Stimulated activated CD8-positive, alpha-beta memory T cell treated with anti-CD3 and anti-CD28 coated beads, Interleukin-4, amount 100 ng/mL, for 4 hours (primary cell): Measurements from ENCODE around the gene PPP1R13L.

Experiments
- DNase-seq, 2 donors: peaks; one replicate each; pipeline ENCODE4 v3.0.0-alpha.2; 2020; ENCODE audit warnings: low read depth in 2 of 2, low spot score in 1 of 2

PPP1R13L gene

DNA sequence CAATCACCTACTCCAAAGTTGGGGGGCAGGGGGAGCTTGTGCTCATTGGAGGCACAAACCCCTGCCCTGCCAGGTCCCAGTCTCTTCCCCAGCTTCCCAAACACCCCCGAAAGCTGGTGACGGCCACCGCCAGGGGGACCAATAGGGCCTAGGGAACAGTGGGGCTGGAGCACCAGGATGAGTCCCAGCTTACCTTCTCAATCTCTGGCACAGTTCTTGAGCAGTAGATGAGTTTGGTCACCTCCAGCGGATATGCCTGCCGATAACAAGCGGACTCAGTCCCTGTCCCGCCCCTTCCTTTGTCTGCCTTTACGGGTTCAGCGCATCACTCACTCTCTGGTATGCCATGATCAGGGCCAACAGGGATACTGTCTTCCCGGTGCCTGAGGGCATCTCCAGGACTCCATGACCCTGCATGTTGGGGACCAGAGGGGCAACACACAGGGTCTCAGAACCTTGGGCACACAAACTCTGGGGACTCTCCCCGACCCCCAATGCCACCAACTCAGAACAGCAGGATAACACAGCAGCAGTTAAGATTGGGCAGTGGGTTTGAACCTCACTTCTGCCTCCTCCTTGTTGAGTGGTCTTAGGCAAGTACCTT lies 36.0 kb downstream of the PPP1R13L start:
- DNase-seq = no peak

DNA sequence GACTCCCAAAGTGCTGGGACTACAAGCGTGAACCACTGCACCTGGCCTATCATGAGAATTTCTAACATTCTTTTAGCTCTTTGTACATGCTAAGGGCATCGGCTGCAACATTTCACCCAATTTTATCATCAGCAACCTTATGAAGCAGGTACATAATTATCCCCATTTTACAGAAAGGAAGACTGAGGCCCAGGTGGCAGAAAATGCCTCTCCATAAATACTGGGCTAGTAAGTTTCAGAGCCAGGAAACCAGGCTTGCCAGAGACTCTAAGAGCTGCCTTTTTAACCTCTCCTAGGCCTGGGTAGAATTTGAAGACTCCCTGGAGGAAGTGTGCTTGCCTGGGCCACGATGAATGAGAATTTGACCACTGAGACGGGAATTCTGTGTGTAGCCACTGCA lies 36.7 kb downstream of the PPP1R13L start:
- DNase-seq = no peak

DNA sequence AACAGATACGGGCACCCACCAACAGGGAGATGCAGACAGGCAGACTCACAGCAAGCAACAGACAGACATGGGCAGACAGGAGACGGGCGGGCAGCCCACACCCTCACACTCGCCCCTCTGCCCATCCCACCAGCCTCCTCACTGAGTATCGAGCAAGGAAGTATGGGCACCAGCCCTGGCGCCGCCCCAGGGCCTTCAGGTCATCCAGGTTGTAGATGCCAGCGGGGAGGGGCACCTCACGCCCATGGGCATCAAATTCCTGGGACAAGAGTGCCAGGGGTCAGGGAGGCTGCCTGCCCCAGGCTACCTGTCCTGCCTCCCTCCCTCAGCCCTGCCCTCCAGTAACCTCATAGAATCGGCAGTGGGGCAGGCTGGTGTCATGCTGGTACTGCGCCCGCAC lies 40.2 kb downstream of the PPP1R13L start:
- no peak for DNase-seq

- no peak for DNase-seq
Measured at GRCh38 chr19:45363861-45364459, 40.9 kb downstream of the PPP1R13L start.

DNA sequence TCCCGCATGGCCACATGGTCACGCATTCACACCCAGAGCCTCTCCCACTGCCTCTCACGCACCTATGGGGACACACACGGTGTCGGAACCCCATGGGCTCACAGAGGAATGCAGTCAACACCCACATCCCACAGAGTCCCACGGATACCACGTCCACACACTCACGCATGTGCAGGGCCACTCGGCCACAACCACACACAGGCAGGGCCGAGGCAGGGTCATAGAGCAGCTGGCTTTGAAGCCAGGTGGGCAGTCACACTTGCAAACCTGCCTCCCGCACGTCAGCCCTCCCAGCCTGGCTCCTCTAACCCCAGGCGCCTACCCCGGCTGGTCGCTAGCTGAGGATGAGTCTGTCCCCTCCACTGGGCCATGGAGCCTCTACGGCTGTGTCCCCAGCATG lies 42.6 kb downstream of the PPP1R13L start:
- no peak for DNase-seq

- DNase-seq = no peak
Measured at GRCh38 chr19:45361608-45362007, 43.3 kb downstream of the PPP1R13L start.

DNA sequence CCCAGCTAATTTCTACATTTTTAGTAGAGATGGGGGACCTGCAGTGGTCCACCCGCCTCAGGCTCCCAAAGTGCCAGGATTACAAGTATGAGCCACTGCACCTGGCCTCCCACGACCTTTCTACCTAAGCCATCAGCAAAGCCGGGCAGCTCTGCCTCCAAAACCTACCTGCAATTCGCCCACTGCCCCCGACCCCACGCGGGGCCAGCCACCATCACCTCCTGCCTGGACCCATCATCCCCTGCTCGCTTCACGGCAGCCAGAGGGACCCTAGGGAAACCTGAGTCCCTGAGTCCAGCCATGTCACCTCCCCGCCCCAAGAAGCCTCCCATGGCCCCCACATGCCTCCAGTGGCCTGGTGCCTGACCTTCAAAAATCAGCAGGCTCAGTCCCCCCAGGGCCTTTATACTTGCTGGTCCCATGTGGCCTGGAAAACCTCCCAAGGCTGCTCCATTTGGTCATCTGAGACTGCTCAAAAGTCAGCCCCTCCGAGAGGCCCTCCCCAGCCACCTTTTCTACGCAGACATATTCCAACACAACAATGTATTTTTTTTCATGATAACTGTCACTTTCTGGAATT lies 46.6 kb downstream of the PPP1R13L start:
- DNase-seq = no peak

- DNase-seq = no peak
Measured at GRCh38 chr19:45357445-45357783, 47.5 kb downstream of the PPP1R13L start.

GRCh38 chr19:45356760-45357444 lies 48.0 kb downstream of the PPP1R13L start:
- no peak for DNase-seq

- no peak for DNase-seq
Measured at GRCh38 chr19:45355910-45356309, 49.0 kb downstream of the PPP1R13L start.

GRCh38 chr19:45355402-45355801 lies 49.5 kb downstream of the PPP1R13L start:
- DNase-seq = no peak

DNA sequence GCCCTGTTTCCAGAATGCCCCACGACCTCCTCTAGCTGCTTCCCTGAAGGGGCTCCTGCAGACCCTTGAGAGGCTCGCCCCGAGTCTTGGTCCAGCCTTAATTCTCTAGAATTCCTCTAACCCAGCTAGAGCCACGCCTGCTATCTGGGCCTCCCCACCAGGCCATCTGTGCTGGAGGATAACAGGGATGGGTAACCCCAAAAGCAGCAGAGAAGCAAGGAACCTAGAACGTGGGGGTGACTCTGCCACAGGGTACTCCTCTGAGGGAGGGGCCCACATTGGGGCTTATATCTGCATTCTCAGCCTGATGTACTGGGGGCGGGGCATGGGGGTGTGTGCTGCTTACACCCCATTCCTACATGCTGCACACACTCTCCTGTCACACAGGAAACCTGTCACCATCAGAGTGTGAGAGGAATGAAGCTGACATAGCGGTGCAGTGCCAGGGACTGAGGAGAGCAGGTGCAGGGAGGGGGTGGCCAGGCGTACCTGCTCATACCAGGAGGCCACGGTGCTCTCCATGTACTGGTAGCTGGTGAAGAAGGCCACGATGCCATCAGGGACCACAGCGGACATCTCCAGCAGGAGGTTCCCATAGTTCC lies 50.5 kb downstream of the PPP1R13L start:
- no peak for DNase-seq

DNA sequence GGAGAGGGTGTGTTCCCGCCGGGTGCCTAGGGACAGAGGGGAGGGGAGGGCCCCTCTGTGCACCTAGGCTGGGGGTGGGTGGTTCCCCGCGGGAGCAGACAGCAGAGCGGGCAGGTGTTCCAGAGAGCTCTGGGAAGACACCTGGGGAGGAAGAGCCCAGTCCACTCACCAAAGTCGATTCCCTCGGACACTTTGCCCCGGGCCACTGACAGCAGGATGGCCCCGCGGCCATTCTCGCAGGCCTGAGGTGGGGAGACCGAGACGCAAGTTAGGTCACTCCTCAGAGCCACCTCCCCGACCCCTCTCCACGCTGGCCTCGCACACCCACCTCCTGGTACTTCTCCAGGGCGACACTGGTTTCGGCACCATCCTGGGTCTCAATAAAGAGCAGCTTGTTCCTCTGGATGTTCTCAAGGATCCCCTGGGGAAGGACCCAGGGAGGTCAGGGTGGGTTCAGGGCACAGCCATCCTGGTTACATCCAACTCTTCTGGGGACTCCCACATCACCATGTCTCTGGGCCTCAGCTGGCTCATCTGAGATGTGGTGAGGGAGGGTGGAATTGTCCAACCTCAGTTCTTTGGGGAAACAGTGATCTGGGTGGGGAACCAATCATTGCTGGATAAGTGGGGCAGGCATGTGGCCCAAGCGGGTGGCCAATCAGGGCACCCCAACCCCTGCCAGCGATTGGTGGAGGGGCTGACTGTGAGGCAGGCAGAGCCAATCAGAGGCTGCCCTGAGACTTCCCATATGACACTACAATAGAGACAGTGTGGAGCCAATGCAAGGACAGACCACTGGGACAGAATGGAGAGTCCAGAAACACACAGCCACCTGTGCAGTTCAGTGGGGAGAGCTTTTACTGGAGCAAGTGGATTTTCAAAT lies 51.7 kb downstream of the PPP1R13L start:
- DNase-seq = no peak

- no peak for DNase-seq
Measured at GRCh38 chr19:45352471-45352870, 52.4 kb downstream of the PPP1R13L start.

DNA sequence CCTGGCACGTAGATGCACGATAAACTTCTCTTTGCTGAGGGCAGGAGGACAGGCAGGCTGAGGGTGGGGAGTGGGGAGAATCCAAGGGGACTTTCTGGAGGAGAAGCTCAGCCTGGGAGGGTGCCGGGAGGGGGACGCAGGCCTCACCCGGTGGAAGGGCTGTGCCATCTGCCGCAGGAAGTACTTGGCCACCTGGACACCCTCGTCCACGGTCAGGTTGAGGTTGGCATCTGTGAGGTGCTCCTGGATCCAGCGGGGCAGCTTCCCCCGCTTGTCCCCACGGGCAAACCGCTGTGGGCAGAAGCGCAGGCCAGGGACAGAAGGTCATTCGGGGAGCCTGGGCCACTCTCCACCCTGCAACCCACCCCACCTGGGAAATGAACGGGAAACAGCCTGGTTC lies 52.8 kb downstream of the PPP1R13L start:
- no peak for DNase-seq

DNA sequence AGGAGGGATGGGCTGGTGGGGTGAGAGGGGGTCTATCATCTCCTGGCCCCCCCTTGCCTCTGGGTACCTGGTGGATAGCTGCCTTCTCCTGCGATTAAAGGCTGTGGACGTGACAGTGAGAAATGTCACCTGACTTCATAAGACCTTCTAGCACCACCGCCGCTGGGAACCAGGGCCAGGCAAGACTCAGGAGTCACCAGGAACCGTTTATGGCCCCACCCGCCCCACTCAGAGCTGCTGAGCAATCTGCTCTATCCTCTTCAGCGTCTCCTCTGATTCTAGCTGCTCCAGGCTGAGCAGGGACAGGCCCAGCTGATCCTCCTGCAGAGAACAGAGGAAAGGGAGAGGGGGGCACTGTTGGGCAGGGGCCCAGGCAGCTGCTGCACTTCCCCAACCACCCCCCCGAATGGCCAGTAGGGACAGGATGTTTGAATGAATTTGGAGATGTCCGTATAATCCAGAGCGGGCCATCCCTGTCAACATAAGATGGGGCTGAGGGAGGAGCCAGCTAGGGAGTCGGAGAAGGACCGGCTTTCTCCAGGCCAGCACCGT lies 53.4 kb downstream of the PPP1R13L start:
- no peak for DNase-seq

DNA sequence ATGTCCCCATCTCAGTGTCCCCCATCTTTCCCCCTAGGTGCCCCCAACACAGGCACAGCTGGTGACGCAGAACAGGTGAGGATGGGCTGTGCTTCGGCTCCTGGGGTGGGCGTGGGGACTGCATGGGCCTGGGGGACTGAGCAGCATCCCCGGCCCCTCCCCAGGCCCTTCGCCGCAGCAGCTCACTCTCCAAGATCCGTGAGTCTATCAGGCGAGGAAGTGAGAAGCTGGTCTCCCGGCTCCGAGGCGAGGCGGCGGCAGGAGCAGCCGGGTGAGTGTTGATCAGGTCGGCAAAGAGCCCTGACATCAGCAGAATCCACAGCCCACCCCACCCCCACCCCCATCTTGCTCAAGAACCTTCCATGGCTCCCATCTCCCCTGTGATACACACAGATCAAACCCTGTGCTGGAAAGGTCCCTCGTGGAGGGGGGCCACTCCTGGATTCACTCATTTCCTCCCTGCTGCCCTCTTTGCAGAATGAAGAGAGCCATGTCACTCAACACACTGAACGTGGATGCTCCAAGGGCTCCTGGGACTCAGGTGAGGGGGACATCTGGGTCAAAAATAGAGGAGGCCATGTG lies 54.3 kb downstream of the PPP1R13L start:
- no peak for DNase-seq

DNA sequence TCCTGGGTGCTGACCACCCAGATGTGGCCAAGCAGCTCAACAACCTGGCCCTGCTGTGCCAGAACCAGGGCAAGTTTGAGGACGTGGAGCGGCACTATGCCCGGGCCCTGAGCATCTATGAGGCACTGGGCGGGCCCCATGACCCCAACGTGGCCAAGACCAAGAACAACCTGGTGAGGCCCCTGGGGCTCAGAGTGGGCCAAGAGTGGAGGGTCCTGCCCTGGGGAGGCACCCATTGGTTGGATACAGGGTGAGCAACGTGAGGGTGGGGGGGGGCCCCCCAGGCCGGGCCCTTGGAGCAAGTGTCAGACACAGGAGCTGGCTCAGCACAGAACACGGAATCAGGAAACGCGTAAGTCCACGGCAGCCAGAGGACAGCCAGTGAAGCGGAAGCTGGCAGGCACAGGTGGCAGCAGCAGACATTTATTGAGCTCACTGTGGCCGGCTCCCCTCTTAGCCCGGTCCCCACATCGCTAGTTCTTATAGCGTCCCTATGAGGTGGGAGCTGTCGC lies 55.4 kb downstream of the PPP1R13L start:
- DNase-seq = no peak

DNA sequence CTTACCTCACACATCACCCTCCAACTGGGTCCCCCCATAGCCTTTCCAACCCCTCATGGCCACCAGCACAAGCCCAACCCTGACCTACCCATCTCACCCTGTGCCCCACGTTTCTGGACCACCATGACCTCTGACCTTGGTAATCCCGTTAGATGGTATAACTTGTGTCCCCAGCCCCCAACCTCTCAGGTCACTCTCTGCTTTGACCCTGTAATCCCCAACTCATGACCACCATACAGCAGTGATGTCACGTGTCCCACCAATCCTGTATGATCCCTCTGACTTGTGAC lies 55.8 kb downstream of the PPP1R13L start:
- DNase-seq = no peak

GRCh38 chr19:45348367-45349125 lies 56.3 kb downstream of the PPP1R13L start:
- DNase-seq = no peak
